ENCODE data around the gene KCNJ4.
"Not testable (repeated sequence)": the region's sequence is repeated elsewhere in the genome, so short reads cannot be mapped to it uniquely, and the experiment has no call there.

KCNJ4 gene

DNA sequence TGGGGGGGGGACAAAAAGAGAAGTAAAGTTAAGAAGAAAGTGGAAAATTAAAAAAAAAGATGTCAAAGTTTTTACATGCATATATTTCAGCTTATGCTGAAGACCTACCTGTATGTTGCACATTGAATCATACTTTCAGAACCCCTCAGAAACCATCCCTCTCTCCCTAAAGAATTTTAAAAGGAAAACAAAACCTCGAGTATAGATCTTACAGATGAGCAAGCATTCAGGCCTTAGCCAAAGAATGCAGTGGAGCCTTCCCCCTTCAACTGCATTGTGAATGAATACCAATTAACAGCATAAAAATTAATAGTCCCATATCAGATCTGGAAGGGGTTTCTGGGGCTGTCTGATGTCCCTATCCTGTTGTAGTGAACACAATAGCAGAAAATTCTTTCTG lies 29.2 kb upstream of the KCNJ4 start:
- H3K27me3 ChIP-seq (ENCODE audit: insufficient read depth, low read length), result no peaks in the 10 kb centered on the region
- no peak overlapping the region for H3K4me3 ChIP-seq (ENCODE audit: low read length)
- H2AFZ ChIP-seq (ENCODE audit: low read depth, low read length), result no peak overlapping the region
- H3K36me3 ChIP-seq (ENCODE audit: insufficient read depth, low read length), result peaks cover 78% of the 10 kb centered on the region
- no peaks in the 10 kb centered on the region for H3K4me1 ChIP-seq (ENCODE audit: insufficient read depth, low read length)
- no peaks in the 10 kb centered on the region for H3K9me3 ChIP-seq (ENCODE audit: low read length)

DNA sequence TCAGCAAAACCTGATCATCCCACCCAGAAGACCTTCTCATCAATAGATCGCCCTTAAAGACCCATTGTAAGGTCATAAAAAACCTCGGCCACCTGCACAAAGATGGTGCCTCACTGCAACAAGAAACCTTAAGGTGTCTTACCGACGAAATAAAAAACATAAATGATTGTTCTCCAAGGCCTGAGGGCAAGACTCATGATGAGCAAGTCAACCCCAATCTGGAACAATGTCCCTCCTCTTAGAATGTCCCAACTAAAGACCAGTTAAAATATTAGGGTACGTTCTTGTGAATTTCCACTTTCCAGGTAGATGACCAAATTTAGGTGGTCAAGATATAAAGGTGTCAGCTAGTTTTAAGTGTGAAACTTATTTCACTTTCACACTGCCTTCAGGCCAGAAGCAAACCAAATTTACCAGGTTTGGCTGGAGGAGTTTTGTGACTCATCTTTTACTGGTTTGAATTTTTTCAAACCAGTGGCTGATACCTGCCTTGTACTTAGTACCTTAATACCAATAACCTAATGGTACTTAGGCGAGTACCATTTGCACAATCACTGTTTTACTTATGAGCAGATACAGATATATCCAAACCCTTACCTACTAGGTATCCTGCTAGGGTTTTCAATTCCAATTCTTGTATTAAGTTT lies 27.8 kb upstream of the KCNJ4 start:
- Histone ChIP-seq H3K4me1 (ENCODE audit: insufficient read depth, low read length) (no peaks in the 10 kb centered on the region), H3K36me3 (ENCODE audit: insufficient read depth, low read length) (peaks cover 64% of the 10 kb centered on the region), H3K27me3 (ENCODE audit: insufficient read depth, low read length) (no peaks in the 10 kb centered on the region), H2AFZ (ENCODE audit: low read depth, low read length) (no peak overlapping the region), H3K9me3 (ENCODE audit: low read length) (no peaks in the 10 kb centered on the region), H3K4me3 (ENCODE audit: low read length) (no peak overlapping the region)

DNA sequence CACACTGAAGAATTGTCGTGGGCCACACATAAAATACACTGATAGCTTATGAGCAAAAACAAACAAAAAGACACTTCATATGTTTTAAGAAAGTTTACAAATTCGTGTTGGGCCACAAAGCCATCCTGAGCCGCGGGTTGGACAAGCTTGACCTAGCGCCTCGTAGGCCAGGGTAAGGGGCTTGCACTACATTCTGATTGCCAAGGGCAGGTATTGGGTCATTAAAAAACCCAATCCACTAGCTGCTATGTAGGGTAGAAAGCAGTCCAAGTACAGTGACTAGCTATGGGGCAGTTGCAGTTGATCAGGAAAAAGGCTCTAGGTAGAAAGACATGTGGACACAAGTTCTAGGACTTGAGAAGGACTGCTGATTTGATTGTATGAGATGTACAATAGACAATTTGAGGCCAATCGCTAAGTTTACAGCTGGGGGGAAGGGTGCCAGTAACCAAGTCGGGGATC lies 26.9 kb upstream of the KCNJ4 start:
- no peaks in the 10 kb centered on the region for H3K27me3 ChIP-seq (ENCODE audit: insufficient read depth, low read length)
- no peak overlapping the region for H2AFZ ChIP-seq (ENCODE audit: low read depth, low read length)
- no peaks in the 10 kb centered on the region for H3K4me1 ChIP-seq (ENCODE audit: insufficient read depth, low read length)
- no peak overlapping the region for H3K4me3 ChIP-seq (ENCODE audit: low read length)
- H3K36me3 ChIP-seq (ENCODE audit: insufficient read depth, low read length), result peaks cover 58% of the 10 kb centered on the region
- H3K9me3 ChIP-seq (ENCODE audit: low read length), result no peaks in the 10 kb centered on the region

DNA sequence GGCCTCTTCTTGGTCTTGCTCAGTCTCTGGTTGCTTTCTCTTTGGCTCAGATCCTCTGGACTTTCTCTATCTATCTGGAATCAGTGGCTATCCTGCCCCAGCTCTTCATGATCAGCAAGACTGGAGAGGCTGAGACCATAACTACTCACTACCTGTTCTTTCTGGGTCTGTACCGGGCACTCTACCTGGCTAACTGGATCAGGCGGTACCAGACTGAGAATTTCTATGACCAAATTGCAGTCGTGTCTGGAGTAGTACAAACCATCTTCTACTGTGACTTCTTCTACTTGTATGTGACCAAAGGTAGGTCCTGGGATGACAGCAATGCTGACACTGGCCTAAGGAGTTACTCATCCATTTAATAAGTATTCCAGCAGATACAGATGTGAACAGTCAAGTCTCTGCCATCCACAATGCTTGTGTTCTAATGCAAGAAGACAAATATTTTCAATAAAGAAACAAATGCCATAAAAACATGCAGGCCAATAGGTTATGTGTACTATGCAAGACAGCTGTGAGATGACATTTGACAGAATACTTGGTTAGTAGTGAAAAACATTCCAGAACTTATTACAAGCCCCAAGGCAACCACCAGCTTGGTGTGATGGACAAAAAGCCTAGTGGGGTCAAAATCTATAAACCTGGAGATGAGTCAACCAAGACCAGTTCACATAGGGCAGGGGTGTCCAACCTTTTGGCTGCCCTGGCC lies 26.3 kb upstream of the KCNJ4 start:
- no peaks in the 10 kb centered on the region for H3K9me3 ChIP-seq (ENCODE audit: low read length)
- no peaks in the 10 kb centered on the region for H3K4me1 ChIP-seq (ENCODE audit: insufficient read depth, low read length)
- H2AFZ ChIP-seq (ENCODE audit: low read depth, low read length), result no peak overlapping the region
- no peak overlapping the region for H3K4me3 ChIP-seq (ENCODE audit: low read length)
- H3K27me3 ChIP-seq (ENCODE audit: insufficient read depth, low read length), result no peaks in the 10 kb centered on the region
- H3K36me3 ChIP-seq (ENCODE audit: insufficient read depth, low read length), result peaks cover 52% of the 10 kb centered on the region

DNA sequence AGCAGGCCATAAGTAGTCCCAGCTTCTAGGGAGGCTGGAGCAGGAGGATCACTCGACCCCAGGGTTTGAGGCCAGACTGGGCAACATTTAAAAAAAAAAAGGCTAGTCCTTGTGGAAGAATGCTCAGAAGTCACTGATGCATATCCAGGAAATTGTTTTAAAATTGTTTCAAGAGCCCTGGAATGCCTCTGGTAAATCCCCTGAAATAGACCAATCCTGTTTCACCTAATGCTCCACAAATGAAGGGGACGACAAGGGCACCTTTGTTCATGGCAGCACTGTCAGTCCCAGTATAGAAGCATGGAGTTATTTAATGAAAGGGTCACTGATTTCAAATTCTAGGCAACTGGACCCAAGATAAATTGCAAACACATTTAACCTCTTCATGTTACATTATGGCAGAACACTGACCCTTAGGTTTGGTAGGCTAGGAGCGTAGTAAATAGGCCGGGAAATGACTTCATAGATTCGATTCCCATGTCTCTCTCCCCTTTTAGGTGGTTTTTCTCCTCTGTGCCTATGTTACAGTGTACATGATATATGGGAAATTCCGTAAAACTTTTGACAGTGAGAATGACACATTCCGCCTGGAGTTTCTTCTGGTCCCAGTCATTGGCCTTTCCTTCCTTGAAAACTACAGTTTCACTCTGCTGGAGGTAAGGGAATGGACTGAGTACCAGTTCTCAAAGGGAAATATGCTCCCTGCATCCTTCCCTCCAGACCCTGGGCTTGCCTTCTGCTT lies 24.3 kb upstream of the KCNJ4 start:
- H3K27me3 ChIP-seq (ENCODE audit: insufficient read depth, low read length), result no peaks in the 10 kb centered on the region
- H3K9me3 ChIP-seq (ENCODE audit: low read length), result no peaks in the 10 kb centered on the region
- H3K36me3 ChIP-seq (ENCODE audit: insufficient read depth, low read length), result peaks cover 33% of the 10 kb centered on the region
- H3K4me1 ChIP-seq (ENCODE audit: insufficient read depth, low read length), result no peaks in the 10 kb centered on the region
- H3K4me3 ChIP-seq (ENCODE audit: low read length), result no peak overlapping the region
- no peak overlapping the region for H2AFZ ChIP-seq (ENCODE audit: low read depth, low read length)

DNA sequence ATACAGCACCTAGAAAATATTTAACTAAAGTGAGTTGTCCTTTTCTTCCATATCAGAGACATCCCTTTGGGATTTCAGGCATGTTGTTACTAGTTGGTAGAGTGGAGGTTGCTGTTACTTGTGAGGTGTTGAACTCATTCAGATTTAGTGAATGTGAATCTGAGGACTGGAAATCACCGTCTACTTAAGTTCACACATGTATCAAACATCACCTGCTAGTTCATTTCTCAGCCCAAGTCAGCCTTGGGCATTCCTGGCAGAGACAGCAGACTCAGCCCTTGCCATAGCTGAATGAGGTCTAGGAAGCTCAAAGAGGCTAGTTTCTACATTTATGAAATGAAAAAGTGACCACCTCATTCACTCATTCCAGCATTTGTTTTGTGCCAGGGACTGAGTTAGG lies 22.6 kb upstream of the KCNJ4 start:
- no peak overlapping the region for H3K4me3 ChIP-seq (ENCODE audit: low read length)
- no peaks in the 10 kb centered on the region for H3K27me3 ChIP-seq (ENCODE audit: insufficient read depth, low read length)
- H2AFZ ChIP-seq (ENCODE audit: low read depth, low read length), result no peak overlapping the region
- H3K36me3 ChIP-seq (ENCODE audit: insufficient read depth, low read length), result peaks cover 16% of the 10 kb centered on the region
- H3K4me1 ChIP-seq (ENCODE audit: insufficient read depth, low read length), result no peaks in the 10 kb centered on the region
- no peaks in the 10 kb centered on the region for H3K9me3 ChIP-seq (ENCODE audit: low read length)

DNA sequence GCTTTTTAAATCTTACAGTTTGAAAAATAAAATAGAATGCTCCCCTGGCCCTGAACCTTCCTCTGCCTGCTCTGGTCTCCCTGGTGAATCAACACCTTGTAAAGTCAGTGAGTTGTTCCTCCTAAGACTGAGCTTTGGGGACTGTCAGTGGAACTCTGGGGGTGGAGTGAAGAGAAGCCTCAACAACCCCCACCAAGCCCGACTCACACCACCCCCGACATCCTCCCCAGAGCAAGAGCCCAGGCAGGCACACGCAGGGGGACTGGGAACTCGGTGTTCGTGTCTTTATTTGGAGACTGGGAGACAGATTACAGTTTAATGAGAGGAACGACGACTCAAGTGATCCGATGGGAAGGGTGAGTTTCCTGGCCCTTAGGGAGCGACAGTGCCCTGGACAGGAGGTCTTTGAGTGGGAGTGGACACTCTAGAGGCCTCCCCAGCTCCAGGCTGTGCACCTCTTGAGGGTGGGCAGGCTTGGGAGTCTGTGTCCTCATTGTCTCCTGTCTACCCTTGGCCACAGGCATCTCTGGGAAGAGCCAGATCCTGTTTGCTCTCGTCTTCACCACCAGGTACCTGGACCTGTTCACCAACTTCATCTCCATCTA lies 19.1 kb upstream of the KCNJ4 start:
- no peak overlapping the region for H2AFZ ChIP-seq (ENCODE audit: low read depth, low read length)
- peaks cover 7% of the 10 kb centered on the region for H3K27me3 ChIP-seq (ENCODE audit: insufficient read depth, low read length)
- no peaks in the 10 kb centered on the region for H3K36me3 ChIP-seq (ENCODE audit: insufficient read depth, low read length)
- H3K4me1 ChIP-seq (ENCODE audit: insufficient read depth, low read length), result no peaks in the 10 kb centered on the region
- H3K9me3 ChIP-seq (ENCODE audit: low read length), result no peaks in the 10 kb centered on the region
- no peak overlapping the region for H3K4me3 ChIP-seq (ENCODE audit: low read length)

DNA sequence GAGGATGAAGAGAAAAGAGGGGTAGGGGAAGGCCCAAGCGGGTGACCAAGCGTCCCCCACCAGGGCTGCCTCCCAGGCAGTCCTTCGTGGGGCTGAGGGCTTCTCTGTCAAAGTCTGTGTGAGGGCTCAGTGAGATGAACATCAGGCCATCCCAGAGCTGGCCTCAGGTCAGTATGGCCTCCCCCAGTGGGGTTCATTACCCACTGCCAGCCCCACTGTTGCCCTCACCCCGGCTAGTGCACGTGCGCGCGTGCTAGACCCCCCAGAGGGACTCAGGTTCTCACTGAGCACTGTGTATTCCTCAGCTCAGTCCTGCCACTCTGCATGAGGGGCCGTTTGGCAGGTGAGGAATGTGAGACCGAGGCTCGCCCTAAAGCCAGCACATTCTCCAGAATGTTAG lies 16.2 kb upstream of the KCNJ4 start:
- peaks cover 13% of the 10 kb centered on the region for H3K4me1 ChIP-seq (ENCODE audit: insufficient read depth, low read length)
- no peaks in the 10 kb centered on the region for H3K36me3 ChIP-seq (ENCODE audit: insufficient read depth, low read length)
- no peak overlapping the region for H3K4me3 ChIP-seq (ENCODE audit: low read length)
- no peaks in the 10 kb centered on the region for H3K9me3 ChIP-seq (ENCODE audit: low read length)
- peaks cover 33% of the 10 kb centered on the region for H3K27me3 ChIP-seq (ENCODE audit: insufficient read depth, low read length)
- H2AFZ ChIP-seq (ENCODE audit: low read depth, low read length), result no peak overlapping the region

DNA sequence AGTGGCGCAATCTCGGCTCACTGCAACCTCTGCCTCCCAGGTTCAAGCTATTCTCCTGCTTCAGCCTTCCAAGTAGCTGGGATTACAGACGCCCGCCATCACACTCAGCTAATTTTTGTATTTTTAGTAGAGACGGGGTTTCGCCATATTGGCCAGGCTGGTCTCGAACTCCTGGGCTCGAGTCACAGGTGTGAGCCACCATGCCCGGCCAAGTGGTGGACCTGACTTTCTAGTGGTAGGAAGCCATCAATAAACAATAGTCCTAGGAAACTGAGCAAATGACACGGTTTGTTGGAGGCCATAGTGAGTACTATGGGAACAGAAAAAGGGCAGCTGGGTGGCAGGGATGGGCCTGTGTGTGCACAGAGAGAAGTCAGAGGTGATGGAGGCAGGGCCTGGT lies 15.2 kb upstream of the KCNJ4 start:
- Histone ChIP-seq H3K27me3 (ENCODE audit: insufficient read depth, low read length) (peaks cover 41% of the 10 kb centered on the region), H3K4me1 (ENCODE audit: insufficient read depth, low read length) (peaks cover 13% of the 10 kb centered on the region)
- H3K9me3 ChIP-seq (ENCODE audit: low read length); H3K4me3 ChIP-seq (ENCODE audit: low read length); H2AFZ ChIP-seq (ENCODE audit: low read depth, low read length); H3K36me3 ChIP-seq (ENCODE audit: insufficient read depth, low read length): not testable (repeated sequence)

DNA sequence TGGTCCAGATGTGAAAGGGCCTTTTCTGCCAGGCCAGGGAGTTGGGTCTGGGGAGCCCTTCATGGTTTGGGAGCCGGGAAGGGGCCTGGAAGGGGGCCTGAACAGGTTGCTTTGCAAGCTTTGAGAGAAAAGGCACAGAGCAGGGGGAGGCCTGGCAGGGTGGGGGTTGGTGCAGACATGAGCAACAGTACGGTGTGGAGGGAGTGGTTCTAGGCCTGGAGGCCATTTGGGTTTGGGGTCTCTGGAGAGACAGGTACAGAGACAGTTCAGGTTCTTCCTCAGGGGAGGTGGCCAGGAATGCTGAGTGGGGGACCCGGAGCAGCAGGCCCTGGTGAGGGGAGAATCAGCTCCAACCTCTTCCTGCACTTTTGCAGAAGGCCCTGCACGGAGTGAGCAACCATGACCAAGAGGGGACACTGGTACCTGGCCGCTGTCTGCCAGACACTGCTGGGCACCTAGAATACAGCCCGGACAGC lies 14.3 kb upstream of the KCNJ4 start:
- Histone ChIP-seq H3K9me3 (ENCODE audit: low read length) (no peaks in the 10 kb centered on the region), H3K27me3 (ENCODE audit: insufficient read depth, low read length) (peaks cover 43% of the 10 kb centered on the region), H3K4me1 (ENCODE audit: insufficient read depth, low read length) (peaks cover 13% of the 10 kb centered on the region), H3K36me3 (ENCODE audit: insufficient read depth, low read length) (no peaks in the 10 kb centered on the region), H2AFZ (ENCODE audit: low read depth, low read length) (no peak overlapping the region), H3K4me3 (ENCODE audit: low read length) (no peak overlapping the region)

DNA sequence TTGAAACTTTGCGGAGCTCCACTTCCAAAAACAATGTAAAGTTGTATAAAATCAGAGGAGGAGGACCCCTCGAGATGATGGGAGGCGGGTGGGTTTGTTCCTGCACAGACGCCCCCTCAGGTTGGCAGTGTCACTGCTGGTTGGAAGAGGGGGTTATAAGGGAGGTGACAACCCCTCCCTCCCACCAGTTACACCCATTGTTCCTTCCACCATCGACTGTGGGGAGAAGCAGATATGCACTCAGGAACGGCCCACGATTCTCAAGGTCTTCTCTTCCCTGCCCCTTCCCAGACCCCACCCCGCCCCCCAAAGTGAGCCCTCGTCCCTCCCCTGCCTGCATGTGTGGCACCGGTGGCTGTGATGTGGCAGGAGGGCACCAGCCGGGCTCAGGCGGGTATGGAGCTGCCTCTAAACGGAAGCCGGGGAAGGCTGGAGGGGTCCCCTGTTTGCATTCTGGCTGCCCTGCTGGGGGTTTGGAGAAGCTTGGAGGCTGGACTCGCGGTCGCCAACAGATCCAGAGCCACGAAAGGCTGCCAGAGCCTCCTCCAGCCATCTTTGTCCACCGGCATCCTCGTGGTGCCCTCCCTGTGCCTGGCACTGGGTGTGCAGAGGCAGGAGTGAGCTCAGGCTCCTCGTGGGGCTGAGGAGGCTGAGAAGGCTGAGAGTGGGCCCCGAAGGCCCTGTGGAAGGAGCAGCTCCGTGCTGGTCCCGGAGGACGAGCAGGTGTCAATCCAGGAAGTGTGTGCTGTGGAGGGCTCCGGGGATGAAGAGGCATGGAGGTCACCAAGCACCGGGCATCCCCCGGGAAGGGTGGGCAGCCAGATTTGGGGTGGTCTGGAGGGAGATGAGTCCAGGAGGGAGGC lies 13.7 kb upstream of the KCNJ4 start:
- Histone ChIP-seq H3K27me3 (ENCODE audit: insufficient read depth, low read length) (peaks cover 43% of the 10 kb centered on the region), H3K4me3 (ENCODE audit: low read length) (peak overlapping the region; percentile 26), H3K36me3 (ENCODE audit: insufficient read depth, low read length) (no peaks in the 10 kb centered on the region), H3K9me3 (ENCODE audit: low read length) (no peaks in the 10 kb centered on the region), H3K4me1 (ENCODE audit: insufficient read depth, low read length) (peaks cover 18% of the 10 kb centered on the region), H2AFZ (ENCODE audit: low read depth, low read length) (peak overlapping the region; percentile 37)

DNA sequence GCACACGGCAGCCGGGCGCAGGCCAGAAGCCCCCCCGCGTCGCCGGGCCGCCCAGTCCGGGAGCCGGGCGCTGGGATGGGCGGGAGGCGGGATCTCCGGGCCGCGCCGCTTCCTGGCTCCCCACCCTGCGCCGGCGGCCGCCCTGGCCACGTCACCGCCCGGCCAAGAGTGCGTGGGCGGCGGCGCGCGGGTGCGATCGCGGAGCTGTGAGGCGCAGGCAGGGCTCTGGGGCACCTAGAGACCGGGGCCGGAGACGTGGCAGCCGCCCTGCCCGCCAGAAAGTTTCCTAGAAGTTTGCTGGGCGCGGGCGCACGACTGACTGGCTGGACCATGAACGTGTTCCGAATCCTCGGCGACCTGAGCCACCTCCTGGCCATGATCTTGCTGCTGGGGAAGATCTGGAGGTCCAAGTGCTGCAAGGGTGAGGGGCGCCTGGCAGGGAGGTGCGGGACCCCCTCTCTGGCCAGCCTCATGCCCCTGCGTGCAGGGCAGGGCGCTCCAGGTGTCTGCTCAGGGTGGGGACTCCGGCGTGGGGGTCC lies 13.0 kb upstream of the KCNJ4 start, which contains the start of gene KDELR3:
TSS of gene KDELR3 (plus strand) at position 193 of the 539 bp plus-strand sequence. CDS start at position 331, 138 bp downstream.
- H3K36me3 ChIP-seq (ENCODE audit: insufficient read depth, low read length), result no peaks in the 10 kb centered on the region
- peaks cover 43% of the 10 kb centered on the region for H3K27me3 ChIP-seq (ENCODE audit: insufficient read depth, low read length)
- H3K9me3 ChIP-seq (ENCODE audit: low read length), result no peaks in the 10 kb centered on the region
- H3K4me1 ChIP-seq (ENCODE audit: insufficient read depth, low read length), result peaks cover 25% of the 10 kb centered on the region
- H2AFZ ChIP-seq (ENCODE audit: low read depth, low read length), result peak within 1 kb of the TSS; percentile 37
- peak within 1 kb of the TSS; percentile 26 for H3K4me3 ChIP-seq (ENCODE audit: low read length)
